Testis (tissue), 2 donors: Measurements from ENCODE around the gene RCBTB1.

ENCODE experiments used
- POLR2A ChIP-seq: fragments of 450-650 bp; IDR thresholded peaks from one replicate; pipeline ENCODE4 v1.6.1; 2017; ENCODE audit warnings: antibody characterized with exemption, mild to moderate bottlenecking, moderate library complexity
- TF ChIP-seq, protein P1 (sequence below), 3 experiments: fragments of 450-650 bp in 2 of 3; fragments of 200-600 bp in 1 of 3; sonication (generic) in 1 of 3; IDR thresholded peaks; one replicate each; pipeline ENCODE4 v1.5.1; 2016 to 2019; ENCODE audit warnings: antibody characterized with exemption in 3 of 3, mild to moderate bottlenecking in 2 of 3, moderate library complexity in 1 of 3

DNA sequence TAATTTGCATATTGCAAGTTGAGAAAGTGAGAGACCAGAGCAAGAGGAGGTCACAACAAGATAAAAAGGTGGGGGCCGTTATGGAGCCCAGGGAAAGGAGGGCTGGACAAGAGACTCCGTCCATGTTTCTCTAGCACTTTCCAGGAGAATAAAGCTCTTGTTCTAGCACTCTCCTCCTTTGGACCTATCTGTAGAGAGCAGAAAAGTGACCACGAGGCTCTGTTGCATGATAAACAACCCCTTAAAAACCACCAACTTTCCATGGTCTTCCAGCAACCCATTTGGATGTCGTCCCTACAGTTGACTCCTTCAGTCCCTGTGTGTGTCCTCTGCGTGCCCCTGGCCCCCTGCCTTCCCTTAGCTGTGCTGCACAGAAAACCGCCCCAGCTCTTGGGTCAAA is 38.9 kb upstream of the RCBTB1 start:
- TF ChIP-seq, protein P1, sequence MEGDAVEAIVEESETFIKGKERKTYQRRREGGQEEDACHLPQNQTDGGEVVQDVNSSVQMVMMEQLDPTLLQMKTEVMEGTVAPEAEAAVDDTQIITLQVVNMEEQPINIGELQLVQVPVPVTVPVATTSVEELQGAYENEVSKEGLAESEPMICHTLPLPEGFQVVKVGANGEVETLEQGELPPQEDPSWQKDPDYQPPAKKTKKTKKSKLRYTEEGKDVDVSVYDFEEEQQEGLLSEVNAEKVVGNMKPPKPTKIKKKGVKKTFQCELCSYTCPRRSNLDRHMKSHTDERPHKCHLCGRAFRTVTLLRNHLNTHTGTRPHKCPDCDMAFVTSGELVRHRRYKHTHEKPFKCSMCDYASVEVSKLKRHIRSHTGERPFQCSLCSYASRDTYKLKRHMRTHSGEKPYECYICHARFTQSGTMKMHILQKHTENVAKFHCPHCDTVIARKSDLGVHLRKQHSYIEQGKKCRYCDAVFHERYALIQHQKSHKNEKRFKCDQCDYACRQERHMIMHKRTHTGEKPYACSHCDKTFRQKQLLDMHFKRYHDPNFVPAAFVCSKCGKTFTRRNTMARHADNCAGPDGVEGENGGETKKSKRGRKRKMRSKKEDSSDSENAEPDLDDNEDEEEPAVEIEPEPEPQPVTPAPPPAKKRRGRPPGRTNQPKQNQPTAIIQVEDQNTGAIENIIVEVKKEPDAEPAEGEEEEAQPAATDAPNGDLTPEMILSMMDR (IDR thresholded peaks at IDR 0.05): no peak
- TF ChIP-seq POLR2A: no peak
